Activated B cell treated with CpG ODN at 0.5 μM for 24 hours (primary cell): ENCODE results near the gene RNU6-9. TPM values are rescaled to one million over a fixed set of nuclear protein-coding genes. Genes with fewer than 3 reads are reported as not detected.

Source experiments
- ATAC-seq: fragments of 200-7000 bp; cut with Tn5 transposase; one replicate; pipeline ENCODE4 v1.10.0; 2021; ENCODE audit warnings: low read depth, mild to moderate bottlenecking, moderate library complexity
- CTCF ChIA-PET: fragments of 350-600 bp; sonication (Branson Sonifier 250); formaldehyde crosslinking; loops from one replicate; lab custom pipeline; 2021; ENCODE audit warnings: antibody characterized with exemption; lab: Charles Lee
- POLR2A ChIA-PET: fragments of 350-600 bp; sonication (Branson Sonifier 250); formaldehyde crosslinking; loops from one replicate; lab custom pipeline; 2021; ENCODE audit warnings: antibody characterized with exemption; lab: Charles Lee
- DNase-seq: peaks from one replicate; pipeline ENCODE4 v3.0.0; 2022
- H3K27ac Mint-ChIP-seq: one replicate; pipeline ENCODE4 v1.8.0; 2020; ENCODE audit warnings: mixed read lengths
- H3K27me3 Mint-ChIP-seq: one replicate; pipeline ENCODE4 v1.8.0; 2021; ENCODE audit warnings: mixed read lengths
- H3K36me3 Mint-ChIP-seq: one replicate; pipeline ENCODE4 v1.8.0; 2021; ENCODE audit warnings: low read depth, mixed read lengths
- H3K4me1 Mint-ChIP-seq: one replicate; pipeline ENCODE4 v1.8.0; 2021; ENCODE audit warnings: mixed read lengths
- H3K4me3 Mint-ChIP-seq: one replicate; pipeline ENCODE4 v1.8.0; 2020; ENCODE audit warnings: mild to moderate bottlenecking, mixed read lengths
- H3K9me3 Mint-ChIP-seq: one replicate; pipeline ENCODE4 v1.8.0; 2020; ENCODE audit warnings: mixed read lengths
- intact Hi-C: fragments of 100-400 bp; cut with micrococcal nuclease; formaldehyde crosslinking; loops from one replicate; pipeline ENCODE4 v1.15.1; 2024
- total RNA-seq: library from RNA; stranded (reverse); gene quantifications from 2 replicates; pipeline ENCODE4 v1.2.3, GENCODE V29; 2022
- TF ChIP-seq, protein P1 (sequence below): fragments of 200-600 bp; IDR thresholded peaks from one replicate; pipeline ENCODE4 v1.8.0; 2022; ENCODE audit warnings: antibody characterized with exemption, mild to moderate bottlenecking

The RNU6-9 gene
- total RNA-seq, 1 donor from 2014 or later = not detected

DNA sequence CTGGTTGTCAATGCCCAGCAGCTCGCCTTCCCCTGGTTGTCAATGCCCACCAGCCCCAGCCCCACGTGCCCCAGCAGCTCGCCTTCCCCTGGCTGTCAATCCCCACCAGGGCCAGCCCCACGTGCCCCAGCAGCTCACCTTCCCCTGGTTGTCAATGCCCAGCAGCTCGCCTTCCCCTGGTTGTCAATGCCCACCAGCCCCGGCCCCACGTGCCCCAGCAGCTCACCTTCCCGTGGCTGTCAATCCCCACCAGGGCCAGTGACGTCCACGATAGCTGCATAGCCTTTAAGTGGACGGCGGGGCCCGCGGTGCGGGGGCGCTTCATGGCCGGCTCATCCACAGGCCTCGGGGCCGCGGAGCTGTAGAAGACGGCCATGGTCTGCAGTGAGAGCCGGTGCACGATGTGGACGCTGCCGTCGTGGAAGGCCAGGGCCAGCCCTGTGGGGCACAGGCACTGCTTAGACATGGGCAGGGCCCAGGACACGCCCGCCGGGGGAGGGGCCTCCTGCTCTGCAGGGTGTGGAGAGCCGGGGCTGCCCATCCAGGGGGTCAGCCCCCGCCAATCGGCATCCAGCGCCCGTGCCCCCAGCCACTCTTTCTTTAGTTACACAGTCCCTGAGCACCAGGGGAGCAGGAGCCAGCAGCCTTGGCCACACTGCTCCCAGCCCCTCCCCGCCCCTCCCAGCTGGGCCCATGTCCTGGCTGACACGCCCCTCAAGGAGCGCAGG is 13.4 kb upstream of the RNU6-9 start:
- H3K27ac Mint-ChIP-seq = no peak overlapping the region
- POLR2A ChIA-PET = interaction anchor here (0.7 to 1.5 kb wide), 3 partner anchors 13 to 187 kb away, joined by 3 to 8 read pairs (median 3); partner anchors contain the start of genes ARHGAP45, MED16 and RNU6-9
- intact Hi-C loops = no loop called here
- no peaks in the 10 kb centered on the region for H3K9me3 Mint-ChIP-seq
- no peaks in the 10 kb centered on the region for H3K4me1 Mint-ChIP-seq
- no peaks in the 10 kb centered on the region for H3K27me3 Mint-ChIP-seq
- H3K36me3 Mint-ChIP-seq = peaks cover 42% of the 10 kb centered on the region
- DNase-seq (no peak), ATAC-seq (no peak)
- no peak overlapping the region for H3K4me3 Mint-ChIP-seq
- TF ChIP-seq, protein P1, sequence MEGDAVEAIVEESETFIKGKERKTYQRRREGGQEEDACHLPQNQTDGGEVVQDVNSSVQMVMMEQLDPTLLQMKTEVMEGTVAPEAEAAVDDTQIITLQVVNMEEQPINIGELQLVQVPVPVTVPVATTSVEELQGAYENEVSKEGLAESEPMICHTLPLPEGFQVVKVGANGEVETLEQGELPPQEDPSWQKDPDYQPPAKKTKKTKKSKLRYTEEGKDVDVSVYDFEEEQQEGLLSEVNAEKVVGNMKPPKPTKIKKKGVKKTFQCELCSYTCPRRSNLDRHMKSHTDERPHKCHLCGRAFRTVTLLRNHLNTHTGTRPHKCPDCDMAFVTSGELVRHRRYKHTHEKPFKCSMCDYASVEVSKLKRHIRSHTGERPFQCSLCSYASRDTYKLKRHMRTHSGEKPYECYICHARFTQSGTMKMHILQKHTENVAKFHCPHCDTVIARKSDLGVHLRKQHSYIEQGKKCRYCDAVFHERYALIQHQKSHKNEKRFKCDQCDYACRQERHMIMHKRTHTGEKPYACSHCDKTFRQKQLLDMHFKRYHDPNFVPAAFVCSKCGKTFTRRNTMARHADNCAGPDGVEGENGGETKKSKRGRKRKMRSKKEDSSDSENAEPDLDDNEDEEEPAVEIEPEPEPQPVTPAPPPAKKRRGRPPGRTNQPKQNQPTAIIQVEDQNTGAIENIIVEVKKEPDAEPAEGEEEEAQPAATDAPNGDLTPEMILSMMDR = no peak
- CTCF ChIA-PET = interaction anchor here (0.5 kb wide), 1 partner anchor 23 kb away, joined by 3 read pairs; no protein-coding TSS in a partner anchor

- Mint-ChIP-seq H3K4me1 (no peaks in the 10 kb centered on the region), H3K36me3 (peaks cover 38% of the 10 kb centered on the region), H3K9me3 (no peaks in the 10 kb centered on the region), H3K27ac (no peak overlapping the region), H3K27me3 (no peaks in the 10 kb centered on the region), H3K4me3 (no peak overlapping the region)
- DNase-seq (no peak), ATAC-seq (no peak)
- intact Hi-C loops = no loop called here
- CTCF ChIA-PET = no interaction called here
- POLR2A ChIA-PET = no interaction called here
- TF ChIP-seq, protein P1 = no peak
Measured at GRCh38 chr19:881385-882071, 11.8 kb upstream of the RNU6-9 start.

GRCh38 chr19:882871-883497 is 10.3 kb upstream of the RNU6-9 start:
- intact Hi-C loops = no loop called here
- POLR2A ChIA-PET = no interaction called here
- H3K27ac Mint-ChIP-seq = no peak overlapping the region

GRCh38 chr19:883661-884211 is 9.5 kb upstream of the RNU6-9 start:
- Mint-ChIP-seq H3K4me3 (no peak overlapping the region), H3K27me3 (no peaks in the 10 kb centered on the region), H3K4me1 (no peaks in the 10 kb centered on the region), H3K27ac (no peak overlapping the region), H3K36me3 (peaks cover 47% of the 10 kb centered on the region), H3K9me3 (no peaks in the 10 kb centered on the region)
- ChIA-PET CTCF (no interaction called here), POLR2A (no interaction called here)
- TF ChIP-seq, protein P1 = no peak
- DNase-seq (no peak), ATAC-seq (no peak)
- intact Hi-C loops = no loop called here

More at GRCh38 chr19:882871-883497, 10.3 kb upstream of the RNU6-9 start:
- H3K4me3 Mint-ChIP-seq = no peak overlapping the region
- H3K9me3 Mint-ChIP-seq = no peaks in the 10 kb centered on the region
- DNase-seq (no peak), ATAC-seq (no peak)
- no peaks in the 10 kb centered on the region for H3K4me1 Mint-ChIP-seq
- no peaks in the 10 kb centered on the region for H3K27me3 Mint-ChIP-seq
- CTCF ChIA-PET = no interaction called here
- TF ChIP-seq, protein P1 = no peak
- peaks cover 46% of the 10 kb centered on the region for H3K36me3 Mint-ChIP-seq
